Astrocyte (in vitro differentiated cells and primary cell): Measurements from ENCODE around the gene FAM168B. TPM values are rescaled to one million over a fixed set of nuclear protein-coding genes. Genes with fewer than 3 reads are reported as not detected.
"Not testable (repeated sequence)": the region's sequence is repeated elsewhere in the genome, so short reads cannot be mapped to it uniquely, and the experiment has no call there.

Source experiments
- DNase-seq: peaks from one replicate; pipeline ENCODE4 v3.0.0-alpha.2; 2010; ENCODE audit warnings: low read depth
- FAIRE-seq: peaks from 2 replicates; lab custom pipeline; 2011; peaks lifted over from hg19 to GRCh38; lab: Jason Lieb, UNC
- H2AFZ ChIP-seq: 2 replicates; pipeline ENCODE4 v1.6.0; 2012; ENCODE audit warnings: low read depth, low read length, inconsistent platforms
- H3K27ac ChIP-seq: 2 replicates; pipeline ENCODE4 v1.5.1; 2011; ENCODE audit warnings: low read depth, low read length, inconsistent platforms
- H3K27me3 ChIP-seq: 2 replicates; pipeline ENCODE4 v1.6.0; 2011; ENCODE audit warnings: low read length, inconsistent platforms; ENCODE audit not compliant: insufficient read depth
- H3K36me3 ChIP-seq: 2 replicates; pipeline ENCODE4 v1.5.1; 2011; ENCODE audit warnings: low read length, inconsistent platforms; ENCODE audit not compliant: insufficient read depth
- H3K4me1 ChIP-seq: 2 replicates; pipeline ENCODE4 v1.5.1; 2011; ENCODE audit warnings: low read length, inconsistent platforms; ENCODE audit not compliant: insufficient read depth
- H3K4me2 ChIP-seq: 2 replicates; pipeline ENCODE4 v1.6.0; 2012; ENCODE audit warnings: low read length, inconsistent platforms
- H3K4me3 ChIP-seq: 2 replicates; pipeline ENCODE4 v1.5.1; 2011; ENCODE audit warnings: low read depth, mild to moderate bottlenecking, low read length, inconsistent platforms; ENCODE audit not compliant: insufficient read depth
- H3K79me2 ChIP-seq: 2 replicates; pipeline ENCODE4 v1.6.0; 2012; ENCODE audit warnings: mild to moderate bottlenecking, low read length, inconsistent platforms; ENCODE audit not compliant: insufficient read depth
- H3K9ac ChIP-seq: 2 replicates; pipeline ENCODE4 v1.6.0; 2012; ENCODE audit warnings: mild to moderate bottlenecking, low read length, inconsistent platforms
- H3K9me3 ChIP-seq: 2 replicates; pipeline ENCODE4 v1.5.1; 2012; ENCODE audit warnings: low read depth, mild to moderate bottlenecking, low read length, inconsistent platforms; ENCODE audit not compliant: insufficient read depth
- H4K20me1 ChIP-seq: 2 replicates; pipeline ENCODE4 v1.6.0; 2012; ENCODE audit warnings: low read length, inconsistent platforms; ENCODE audit not compliant: insufficient read depth
- H3K27ac Mint-ChIP-seq: one replicate; pipeline ENCODE4 v1.8.0; 2021; ENCODE audit warnings: mild to moderate bottlenecking, mixed read lengths; ENCODE audit not compliant: unreplicated experiment
- H3K27me3 Mint-ChIP-seq: one replicate; pipeline ENCODE4 v1.8.0; 2021; ENCODE audit warnings: low read depth, mixed read lengths; ENCODE audit not compliant: unreplicated experiment
- H3K36me3 Mint-ChIP-seq: one replicate; pipeline ENCODE4 v1.8.0; 2021; ENCODE audit warnings: low read depth, mixed read lengths; ENCODE audit not compliant: unreplicated experiment
- H3K4me1 Mint-ChIP-seq: one replicate; pipeline ENCODE4 v1.8.0; 2021; ENCODE audit warnings: low read depth, mixed read lengths; ENCODE audit not compliant: unreplicated experiment
- H3K4me3 Mint-ChIP-seq: one replicate; pipeline ENCODE4 v1.8.0; 2021; ENCODE audit warnings: mild to moderate bottlenecking, moderate library complexity, mixed read lengths; ENCODE audit not compliant: unreplicated experiment
- H3K9me3 Mint-ChIP-seq: one replicate; pipeline ENCODE4 v1.8.0; 2021; ENCODE audit warnings: mild to moderate bottlenecking, mixed read lengths; ENCODE audit not compliant: unreplicated experiment
- EZH2 ChIP-seq: IDR thresholded peaks from 2 replicates; pipeline ENCODE4 v1.6.1; 2012; ENCODE audit warnings: mild to moderate bottlenecking, low read length, inconsistent platforms; ENCODE audit not compliant: insufficient read depth
- total RNA-seq: library from RNA; stranded (reverse); gene quantifications from 2 replicates; pipeline ENCODE4 v1.2.1, GENCODE V29; 2021
- TF ChIP-seq, protein P1 (sequence below): IDR thresholded peaks from 2 replicates; pipeline ENCODE4 v1.5.1; 2011; ENCODE audit warnings: low read depth, mild to moderate bottlenecking, inconsistent platforms, low read length, moderate library complexity; ENCODE audit not compliant: insufficient read depth

FAM168B gene
- total RNA-seq, 1 donor from 2014 or later, result 117 TPM

DNA sequence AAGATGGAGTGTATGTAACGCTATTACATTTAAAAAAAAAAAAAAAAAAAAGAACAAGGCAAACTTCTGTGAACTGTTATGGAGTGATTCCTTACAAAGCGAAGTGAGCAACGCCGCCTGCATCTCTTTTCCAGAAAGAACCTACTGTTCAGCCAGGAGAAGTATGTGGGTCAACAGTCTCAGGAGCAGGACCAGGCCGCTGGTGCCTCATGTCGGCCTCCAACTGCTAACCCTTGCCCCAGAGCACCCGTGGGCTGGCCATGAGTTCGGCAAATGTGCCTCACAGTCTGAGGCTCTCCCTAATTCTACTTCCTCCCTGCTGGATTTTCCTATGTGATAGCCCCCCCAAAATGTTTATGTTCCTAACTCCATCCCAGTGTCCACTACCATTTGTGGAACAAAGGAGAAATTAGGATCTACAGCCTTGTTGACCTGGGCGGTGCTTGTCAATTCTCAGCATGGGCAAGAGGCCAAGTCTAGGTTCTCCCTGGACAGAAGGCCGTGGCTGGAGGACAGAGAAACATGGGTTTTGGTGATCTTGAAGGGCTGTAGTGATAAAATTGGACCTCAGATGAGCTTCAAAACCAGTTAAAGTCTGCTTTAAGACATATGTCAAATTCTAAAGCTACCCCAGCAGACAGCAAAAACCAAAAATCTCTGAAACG is 15.9 kb downstream of the FAM168B start:
- no peaks in the 10 kb centered on the region for H3K4me1 ChIP-seq
- TF ChIP-seq EZH2, result no peak
- TF ChIP-seq, protein P1, sequence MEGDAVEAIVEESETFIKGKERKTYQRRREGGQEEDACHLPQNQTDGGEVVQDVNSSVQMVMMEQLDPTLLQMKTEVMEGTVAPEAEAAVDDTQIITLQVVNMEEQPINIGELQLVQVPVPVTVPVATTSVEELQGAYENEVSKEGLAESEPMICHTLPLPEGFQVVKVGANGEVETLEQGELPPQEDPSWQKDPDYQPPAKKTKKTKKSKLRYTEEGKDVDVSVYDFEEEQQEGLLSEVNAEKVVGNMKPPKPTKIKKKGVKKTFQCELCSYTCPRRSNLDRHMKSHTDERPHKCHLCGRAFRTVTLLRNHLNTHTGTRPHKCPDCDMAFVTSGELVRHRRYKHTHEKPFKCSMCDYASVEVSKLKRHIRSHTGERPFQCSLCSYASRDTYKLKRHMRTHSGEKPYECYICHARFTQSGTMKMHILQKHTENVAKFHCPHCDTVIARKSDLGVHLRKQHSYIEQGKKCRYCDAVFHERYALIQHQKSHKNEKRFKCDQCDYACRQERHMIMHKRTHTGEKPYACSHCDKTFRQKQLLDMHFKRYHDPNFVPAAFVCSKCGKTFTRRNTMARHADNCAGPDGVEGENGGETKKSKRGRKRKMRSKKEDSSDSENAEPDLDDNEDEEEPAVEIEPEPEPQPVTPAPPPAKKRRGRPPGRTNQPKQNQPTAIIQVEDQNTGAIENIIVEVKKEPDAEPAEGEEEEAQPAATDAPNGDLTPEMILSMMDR, result no peak
- Mint-ChIP-seq H3K27ac (no peak overlapping the region), H3K9me3 (no peaks in the 10 kb centered on the region), H3K36me3 (peaks cover 7% of the 10 kb centered on the region), H3K4me3 (no peak overlapping the region), H3K4me1 (peaks cover 13% of the 10 kb centered on the region), H3K27me3 (no peaks in the 10 kb centered on the region)
- no peak overlapping the region for H3K9ac ChIP-seq
- H3K4me2 ChIP-seq, result no peak overlapping the region
- peaks cover 88% of the 10 kb centered on the region for H4K20me1 ChIP-seq
- no peak overlapping the region for H3K4me3 ChIP-seq
- DNase-seq (no peak), FAIRE-seq (no peak)
- H2AFZ ChIP-seq, result no peak overlapping the region
- no peak overlapping the region for H3K27ac ChIP-seq
- H3K79me2 ChIP-seq, result peaks cover 92% of the 10 kb centered on the region
- H3K27me3 ChIP-seq, result no peaks in the 10 kb centered on the region
- H3K9me3 ChIP-seq, result no peaks in the 10 kb centered on the region
- H3K36me3 ChIP-seq, result peaks cover 55% of the 10 kb centered on the region

DNA sequence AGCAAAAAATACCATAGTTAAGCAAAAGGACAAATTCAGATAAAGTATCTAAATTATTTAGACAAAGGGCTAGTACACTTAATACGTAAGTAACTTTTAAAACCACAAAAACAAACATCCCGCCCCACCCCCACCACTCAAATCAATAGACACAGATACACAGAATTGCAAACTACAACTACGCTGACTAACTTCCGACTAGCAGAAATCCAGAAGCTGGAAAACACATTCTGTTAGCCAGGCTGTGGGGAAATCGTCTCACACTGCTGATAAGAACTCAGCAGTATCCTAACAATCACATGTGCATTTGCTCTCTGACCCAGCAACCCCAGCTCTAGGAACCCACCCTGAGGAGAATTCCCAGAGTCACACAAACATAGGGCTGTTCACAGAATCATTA is 16.6 kb downstream of the FAM168B start:
- peaks cover 86% of the 10 kb centered on the region for H4K20me1 ChIP-seq

DNA sequence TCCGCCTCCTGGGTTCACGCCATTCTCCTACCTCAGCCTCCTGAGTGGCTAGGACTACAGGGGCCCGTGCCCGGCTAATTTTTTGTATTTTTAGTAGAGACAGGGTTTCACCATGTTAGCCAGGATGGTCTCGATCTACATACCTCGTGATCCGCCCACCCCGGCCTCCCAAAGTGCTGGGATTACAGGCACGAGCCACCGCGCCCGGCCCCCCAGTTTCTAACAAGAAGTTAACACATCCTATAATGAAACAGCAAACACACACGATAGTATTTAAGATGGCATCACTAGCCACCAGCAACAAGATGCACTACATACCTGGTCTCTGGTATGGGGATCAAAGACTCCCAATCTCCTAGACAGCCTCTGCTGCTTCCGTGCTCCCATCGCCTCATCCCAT is 17.7 kb downstream of the FAM168B start:
- H3K27me3 Mint-ChIP-seq, H2AFZ ChIP-seq, H3K9me3 ChIP-seq, FAIRE-seq, H3K4me3 Mint-ChIP-seq, DNase-seq, H3K27me3 ChIP-seq, H3K27ac ChIP-seq, H3K9me3 Mint-ChIP-seq, H3K4me1 ChIP-seq, H3K9ac ChIP-seq, H3K4me3 ChIP-seq, H3K27ac Mint-ChIP-seq, H3K4me2 ChIP-seq: not testable (repeated sequence)
- H3K36me3 ChIP-seq, result peaks cover 52% of the 10 kb centered on the region
- Mint-ChIP-seq H3K36me3 (peaks cover 11% of the 10 kb centered on the region), H3K4me1 (peaks cover 13% of the 10 kb centered on the region)
- peaks cover 86% of the 10 kb centered on the region for H4K20me1 ChIP-seq
- H3K79me2 ChIP-seq, result peaks cover 92% of the 10 kb centered on the region

More for the DNA sequence above, 16.6 kb downstream of the FAM168B start:
- Mint-ChIP-seq H3K9me3 (no peaks in the 10 kb centered on the region), H3K27me3 (no peaks in the 10 kb centered on the region), H3K4me3 (no peak overlapping the region), H3K4me1 (peaks cover 13% of the 10 kb centered on the region), H3K27ac (no peak overlapping the region), H3K36me3 (peaks cover 7% of the 10 kb centered on the region)
- Histone ChIP-seq H3K9ac (no peak overlapping the region), H3K9me3 (no peaks in the 10 kb centered on the region), H3K4me3 (no peak overlapping the region), H3K27me3 (no peaks in the 10 kb centered on the region), H2AFZ (no peak overlapping the region), H3K4me2 (no peak overlapping the region), H3K36me3 (peaks cover 50% of the 10 kb centered on the region), H3K79me2 (peaks cover 91% of the 10 kb centered on the region), H3K27ac (no peak overlapping the region), H3K4me1 (no peaks in the 10 kb centered on the region)
- TF ChIP-seq, protein P1, result no peak
- no peak for TF ChIP-seq EZH2
- DNase-seq (no peak), FAIRE-seq (no peak)

DNA sequence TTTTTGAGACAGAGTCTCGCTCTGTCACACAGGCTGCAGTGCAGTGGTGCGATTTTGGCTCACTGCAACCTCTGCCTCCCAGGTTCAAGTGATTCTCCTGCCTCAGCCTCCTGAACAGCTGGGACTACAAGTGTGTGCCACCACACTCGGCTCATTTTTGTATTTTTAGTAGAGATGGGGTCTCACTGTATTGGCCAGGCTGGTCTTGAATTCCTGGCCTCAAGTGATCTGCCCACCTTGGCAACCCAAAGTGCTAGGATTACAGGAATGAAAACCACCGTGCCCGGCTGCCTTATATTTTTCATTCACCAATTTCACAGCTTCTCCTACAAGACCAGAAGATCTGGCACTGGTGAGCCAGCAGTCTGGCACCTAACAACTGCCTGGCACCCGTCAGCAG is 25.1 kb downstream of the FAM168B start:
- DNase-seq, H3K4me1 ChIP-seq, H3K9ac ChIP-seq, H3K9me3 Mint-ChIP-seq, H2AFZ ChIP-seq, H3K4me3 ChIP-seq, H3K9me3 ChIP-seq, H3K27ac Mint-ChIP-seq, FAIRE-seq, H3K27ac ChIP-seq, H3K4me2 ChIP-seq, H3K4me3 Mint-ChIP-seq, H3K27me3 ChIP-seq, H3K4me1 Mint-ChIP-seq, H3K27me3 Mint-ChIP-seq: not testable (repeated sequence)
- H3K36me3 Mint-ChIP-seq, result peaks cover 21% of the 10 kb centered on the region
- Histone ChIP-seq H3K36me3 (peaks cover 37% of the 10 kb centered on the region), H4K20me1 (peaks cover 91% of the 10 kb centered on the region), H3K79me2 (peaks cover 94% of the 10 kb centered on the region)
